Embryonic facial prominence (tissue), 1 donor: ENCODE data around the gene HECTD3.

ENCODE experiments used
- DNase-seq: peaks from one replicate; pipeline ENCODE4 v3.0.0-alpha.2; 2016; ENCODE audit errors: extremely low spot score

Gene HECTD3

GRCh38 chr1:45010855-45011811 is at the start of gene HECTD3:
Gene HECTD3 (minus strand): TSS chr1:45011324. CDS start chr1:45011257, 67 bp downstream.
- peak; percentile 55 for DNase-seq

GRCh38 chr1:45059829-45060228 is 48.7 kb upstream of the HECTD3 start:
- DNase-seq, result no peak

GRCh38 chr1:45057542-45057941 is 46.4 kb upstream of the HECTD3 start:
- no peak for DNase-seq

GRCh38 chr1:45051005-45051772 is 40.1 kb upstream of the HECTD3 start:
- no peak for DNase-seq

- no peak for DNase-seq
These were observed 35.9 kb upstream of the HECTD3 start for GRCh38 chr1:45047032-45047431.

GRCh38 chr1:45044916-45045315 is 33.8 kb upstream of the HECTD3 start:
- DNase-seq, result no peak

- no peak for DNase-seq
These were observed 32.0 kb upstream of the HECTD3 start for GRCh38 chr1:45043094-45043493.

- DNase-seq, result no peak
These were observed 29.2 kb upstream of the HECTD3 start for GRCh38 chr1:45040297-45040696.

- no peak for DNase-seq
These were observed 27.7 kb upstream of the HECTD3 start for GRCh38 chr1:45038661-45039364.

GRCh38 chr1:45038240-45038639 is 27.1 kb upstream of the HECTD3 start:
- no peak for DNase-seq

- DNase-seq, result no peak
These were observed 26.3 kb upstream of the HECTD3 start for GRCh38 chr1:45037456-45037855.

DNA sequence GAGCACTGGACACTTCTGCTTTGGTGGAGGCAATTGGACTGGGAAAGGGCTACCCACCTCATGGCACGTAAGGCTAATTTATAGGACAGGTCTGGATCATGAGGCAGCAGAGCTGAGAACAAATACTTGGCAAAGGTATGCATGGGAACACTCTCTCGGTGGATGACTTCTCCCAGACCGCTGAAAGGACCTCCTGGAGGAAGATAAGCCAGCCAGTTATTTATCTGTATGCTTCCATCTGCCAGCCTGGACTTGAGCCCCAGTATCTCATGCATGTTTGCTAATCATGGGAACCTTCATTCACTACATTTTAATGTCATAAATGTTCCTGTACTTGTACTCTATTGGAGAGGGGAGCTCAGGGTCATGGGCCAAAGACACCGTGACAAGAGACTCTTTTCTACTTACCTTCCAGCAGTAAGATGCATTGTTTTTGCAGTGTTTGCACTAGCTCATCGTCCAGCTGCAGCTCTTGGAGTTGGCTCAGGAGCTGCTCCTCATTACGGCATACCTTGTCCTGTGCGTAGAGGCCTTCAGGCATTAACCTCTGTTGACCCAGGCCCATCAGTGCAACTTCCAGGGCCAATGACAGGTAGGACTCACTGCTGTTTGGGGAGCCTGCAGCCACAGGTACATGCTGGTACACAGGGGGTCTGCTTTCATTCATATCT is 24.6 kb upstream of the HECTD3 start:
- no peak for DNase-seq

DNA sequence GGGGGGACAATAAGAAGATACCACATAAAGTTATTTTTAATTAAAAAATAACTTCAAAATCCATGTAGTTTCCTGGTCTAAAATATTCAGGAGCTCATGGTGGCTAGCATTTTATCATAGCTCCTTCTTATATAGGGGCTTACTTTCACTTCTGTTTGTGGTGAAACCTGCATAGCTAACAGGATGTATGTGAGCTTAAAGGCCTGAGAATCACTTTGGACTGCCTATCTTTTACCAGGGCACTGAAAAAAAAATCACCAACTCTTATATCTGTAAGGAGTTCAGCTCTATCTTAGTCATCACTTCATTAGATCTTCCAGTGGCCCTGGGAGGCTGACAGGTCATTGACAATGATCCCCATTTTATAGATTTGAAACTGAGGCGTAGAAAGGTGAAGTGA is 22.2 kb upstream of the HECTD3 start:
- no peak for DNase-seq

- no peak for DNase-seq
These were observed 21.7 kb upstream of the HECTD3 start for GRCh38 chr1:45032837-45033236.

DNA sequence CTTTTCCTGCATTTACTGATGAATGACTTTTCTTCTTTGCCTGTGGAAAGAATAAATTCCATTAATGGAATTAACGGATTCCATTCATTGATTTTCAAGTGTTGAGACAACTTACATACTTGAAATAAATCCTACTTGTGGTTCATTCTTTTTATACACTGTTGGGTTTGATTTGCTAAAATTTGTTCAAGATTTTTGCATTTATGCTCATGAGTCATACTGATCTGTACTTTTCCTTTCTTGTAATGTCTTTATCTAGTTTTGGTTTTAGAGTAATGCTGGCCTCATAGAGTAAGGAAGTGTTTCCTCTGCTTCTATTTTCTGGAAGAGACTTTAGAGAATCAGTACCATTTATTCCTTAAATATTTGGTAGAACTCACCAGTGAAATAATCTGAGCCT is 15.3 kb upstream of the HECTD3 start:
- no peak for DNase-seq

GRCh38 chr1:45023663-45024062 is 12.5 kb upstream of the HECTD3 start:
- DNase-seq, result no peak

DNA sequence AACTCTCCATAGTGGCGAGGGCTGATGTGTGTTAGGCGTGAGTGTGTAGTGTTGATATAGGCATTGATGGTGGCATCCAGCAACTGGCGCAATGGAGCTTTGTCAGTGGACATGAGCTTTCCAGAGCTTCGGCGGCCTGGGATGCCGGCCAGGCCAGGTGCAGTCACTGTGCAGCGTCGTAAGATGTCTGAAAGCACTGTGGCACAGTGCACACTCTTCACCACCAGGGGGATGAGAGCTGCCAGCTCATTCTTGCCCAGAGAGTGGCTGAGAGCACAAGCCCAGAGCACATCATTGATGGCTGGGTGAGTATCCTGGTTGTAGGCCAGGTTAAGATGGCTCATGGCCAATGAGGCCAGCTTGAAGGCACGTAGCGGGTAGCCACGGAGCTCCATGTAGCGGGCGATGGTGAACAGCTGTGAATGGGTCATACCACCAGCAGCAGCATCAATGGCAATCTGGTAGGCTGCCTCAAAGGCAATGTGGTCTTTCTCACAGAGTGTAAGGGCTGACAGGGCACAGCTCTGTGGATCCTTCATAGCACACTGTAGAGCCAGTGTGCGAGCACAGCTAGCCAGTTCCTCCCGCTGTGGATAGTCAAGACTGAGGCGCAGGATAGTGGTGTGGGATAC is 7.6 kb upstream of the HECTD3 start:
- no peak for DNase-seq

- no peak for DNase-seq
These were observed 5.6 kb upstream of the HECTD3 start for GRCh38 chr1:45016767-45017166.

DNA sequence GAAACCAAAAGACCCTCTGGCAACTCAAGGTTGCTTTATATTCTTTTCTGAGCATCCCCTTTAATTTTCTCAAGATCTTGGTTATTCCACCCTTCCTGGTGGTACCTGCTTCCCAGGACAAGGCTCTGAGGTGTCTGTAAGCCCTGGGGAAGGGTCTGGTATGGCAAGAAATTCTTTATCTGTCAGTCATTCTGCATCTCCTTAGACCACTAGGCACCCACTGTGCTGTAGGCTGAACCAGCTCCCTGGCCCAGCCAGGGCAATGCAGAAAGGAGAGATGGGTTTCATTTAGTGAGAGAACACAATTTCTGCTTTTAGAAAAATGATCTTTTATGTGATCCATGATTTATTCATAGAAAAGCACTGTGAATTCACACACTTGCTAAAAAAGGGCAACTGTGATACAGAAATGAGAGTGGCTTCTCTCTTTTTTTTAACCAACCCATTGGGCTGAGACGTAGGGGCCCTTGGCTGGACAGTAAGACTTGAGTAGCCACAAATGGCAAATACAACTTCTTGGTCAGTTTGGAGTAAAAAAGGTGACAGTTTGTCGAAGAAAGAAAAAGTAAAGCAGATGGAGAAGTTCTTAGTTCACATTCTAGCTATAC is 5.1 kb upstream of the HECTD3 start:
- DNase-seq, result no peak

DNA sequence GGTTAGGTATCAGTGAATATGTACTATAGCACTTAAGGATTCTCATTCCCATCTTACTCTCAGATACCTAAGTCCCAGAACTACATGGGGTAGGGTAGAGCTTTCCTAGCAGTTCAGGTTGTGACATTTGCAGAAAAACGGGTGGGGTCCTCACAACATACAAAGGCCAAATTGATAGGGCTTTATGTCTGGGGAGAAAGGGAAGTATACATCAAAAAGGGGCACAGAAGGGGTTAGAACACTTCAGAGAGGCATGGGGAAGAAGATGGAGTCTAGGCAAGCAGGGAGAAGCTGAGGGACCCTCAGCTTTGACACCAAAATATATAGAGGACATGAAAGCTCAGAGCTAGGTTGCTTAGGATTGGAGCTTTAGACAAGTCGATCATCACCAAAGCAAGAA is 4.6 kb upstream of the HECTD3 start:
- DNase-seq, result no peak
